ENCODE measurements around the gene UQCC3. TPM values are rescaled to one million over a fixed set of nuclear protein-coding genes. Genes with fewer than 3 reads are reported as not detected.

The UQCC3 gene
- total and polyA plus RNA-seq, 10 of the 15 experiments (the other 5 are each of a cell fraction or from before 2014, with no cell fraction given): 1.3 to 20.5 (median 8.2) TPM

DNA sequence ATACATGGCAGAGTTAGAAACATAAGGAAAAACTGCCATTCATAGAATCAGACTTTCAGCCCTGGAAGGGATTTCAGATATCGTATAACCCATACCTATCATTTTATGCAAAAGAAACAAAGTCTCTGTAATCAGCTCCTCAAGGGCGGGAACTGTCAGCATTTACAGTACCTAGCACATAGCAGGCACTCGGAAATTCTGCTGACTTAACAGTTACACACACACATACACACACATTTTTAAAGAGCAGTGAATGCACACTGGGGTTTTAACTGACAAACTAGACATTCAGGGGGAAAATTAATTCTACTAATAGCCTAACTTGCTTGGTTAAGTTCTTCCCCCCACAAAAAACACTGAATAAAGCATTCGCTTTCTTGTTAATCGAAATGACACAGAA lies 44.7 kb downstream of the UQCC3 start:
- intact Hi-C loops (cut with micrococcal nuclease; ENCODE audit: unreplicated experiment): no loop called here
- in situ Hi-C loops (cut with MboI): no loop called here
- no peaks in the 10 kb centered on the region for H3K9me3 ChIP-seq (replicated peaks; ENCODE audit: control insufficient read depth, insufficient read depth, low read length)
- peaks cover 29 to 59% of the 10 kb centered on the region in 2 experiments for H3K36me3 ChIP-seq (ENCODE audit: control insufficient read depth in 2 of 2, insufficient read depth in 2 of 2, low read length in 1 of 2)
- no peak for ATAC-seq
- ChIA-PET POLR2A (interaction anchor here (0.5 to 5.5 kb wide), 4 partner anchors 10 to 53 kb away, joined by 3 to 40 read pairs (median 4); partner anchors contain the start of genes HNRNPUL2, POLR2G and TTC9C), RAD21 (ENCODE audit: unreplicated experiment) (no interaction called here), CTCF (interaction anchor here (1.0 to 1.5 kb wide), 3 partner anchors 8 to 35 kb away, joined by 3 to 7 read pairs (median 3); no protein-coding TSS in a partner anchor), SMC1A (ENCODE audit: uncharacterized antibody, unreplicated experiment) (interaction anchor here (0.7 kb wide), 1 partner anchor 8 kb away, joined by 3 read pairs; no protein-coding TSS in a partner anchor)
- TF ChIP-seq ZBED1 (IDR thresholded peaks at IDR 0.05; ENCODE audit: borderline replicate concordance) (no peak), EP300 (IDR thresholded peaks at IDR 0.05; ENCODE audit: borderline replicate concordance in 1 of 2, control insufficient read depth in 1 of 2, low read depth in 2 of 2, low read length in 2 of 2) (no peak), E2F4 (IDR thresholded peaks at IDR 0.05; ENCODE audit: low read depth, low read length) (no peak), SMARCA5 (IDR thresholded peaks at IDR 0.05) (no peak), RAD51 (IDR thresholded peaks at IDR 0.05) (no peak), RCOR1 (conservative IDR thresholded peaks at IDR 0.05; ENCODE audit: low read depth, low read length) (no peak), EGR1 (IDR thresholded peaks at IDR 0.05; ENCODE audit: borderline replicate concordance in 1 of 2, low read depth in 2 of 2, low read length in 2 of 2) (no peak), LARP7 (IDR thresholded peaks at IDR 0.05) (no peak), DPF2 (IDR thresholded peaks at IDR 0.05) (no peak), GABPA (IDR thresholded peaks at IDR 0.05; ENCODE audit: low read depth) (no peak)
- BruUV-seq (replicated peaks): no TSS peak
- H3K4me1 ChIP-seq (ENCODE audit: control insufficient read depth, insufficient read depth, low read length): peaks cover 13% of the 10 kb centered on the region
- H4K20me1 ChIP-seq (ENCODE audit: control insufficient read depth, insufficient read depth): no peaks in the 10 kb centered on the region; the same call in 1 of the 2 replicates
- no peak overlapping the region for H2AFZ ChIP-seq (ENCODE audit: control insufficient read depth, low read depth, low read length)
- no peaks in the 10 kb centered on the region for H3K27me3 ChIP-seq (replicated peaks in 1 of 2; ENCODE audit: control insufficient read depth in 2 of 2, insufficient read depth in 2 of 2, low read length in 1 of 2)
- no peak for FAIRE-seq
- no peak overlapping the region for H3K4me3 ChIP-seq
- no peak overlapping the region for H3K27ac ChIP-seq (ENCODE audit: control insufficient read depth, insufficient read depth)
- H3K9ac ChIP-seq (ENCODE audit: control insufficient read depth, insufficient read depth, low read length): no peak overlapping the region
- no peak for DNase-seq (ENCODE audit: low read depth, low spot score)
- H3K79me2 ChIP-seq (ENCODE audit: control insufficient read depth, insufficient read depth, low read length): peaks cover 5% of the 10 kb centered on the region
- WGBS (ENCODE audit: insufficient coverage, insufficient replicate concordance, low lambda C conversion rate, missing lambda C conversion rate): over 99% methylated on average over 5 of the region's 5 CpGs
- H3K4me2 ChIP-seq (ENCODE audit: control insufficient read depth, insufficient read depth): no peak overlapping the region
